GM12864 (cell line): ENCODE measurements around the gene MYEF2.

Experiments
- DNase-seq: peaks from one replicate; pipeline ENCODE4 v3.0.0-alpha.2; 2011; ENCODE audit warnings: low read depth
- H3K4me3 ChIP-seq: 2 replicates; pipeline ENCODE4 v1.5.1; 2011; ENCODE audit warnings: mild to moderate bottlenecking, low read depth, low read length, control low read depth
- TF ChIP-seq, protein P1 (sequence below): IDR thresholded peaks from 2 replicates; pipeline ENCODE4 v1.5.1; 2011; ENCODE audit warnings: low read depth, mild to moderate bottlenecking, moderate library complexity, low read length, control low read depth, inconsistent platforms; ENCODE audit errors: missing control alignments

The MYEF2 gene

DNA sequence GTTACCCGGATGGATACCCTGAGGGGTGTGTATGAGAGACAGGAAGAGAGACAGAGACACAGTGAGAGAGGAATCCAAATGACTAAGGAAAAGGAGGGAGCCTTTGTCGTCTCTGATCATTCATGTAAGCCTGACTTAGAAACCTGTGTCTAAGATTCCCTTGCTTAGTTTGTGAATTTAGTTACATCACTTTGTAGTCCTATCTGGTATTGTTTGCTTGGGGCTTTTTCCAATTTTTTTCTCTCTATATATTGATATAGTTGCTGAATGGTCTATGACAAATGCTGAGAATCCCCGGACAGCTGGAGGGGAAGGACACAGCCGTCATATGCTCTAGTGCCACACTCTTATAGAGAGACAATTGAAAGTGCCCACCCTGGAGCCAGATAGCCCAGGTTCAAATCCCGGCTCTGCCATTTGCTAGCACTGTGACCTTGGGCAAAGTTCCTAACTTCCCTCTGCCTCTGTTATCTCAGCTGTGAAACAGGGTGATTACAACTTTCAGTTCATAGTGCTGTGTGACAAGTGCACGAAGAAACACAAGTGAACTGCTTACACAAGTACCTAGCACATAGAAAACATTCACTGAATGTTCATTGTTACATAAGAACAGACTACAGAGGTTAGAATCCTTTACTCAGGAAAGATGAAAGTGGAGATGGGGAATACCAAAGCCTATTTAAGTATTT lies 51.3 kb downstream of the MYEF2 start:
- TF ChIP-seq, protein P1, sequence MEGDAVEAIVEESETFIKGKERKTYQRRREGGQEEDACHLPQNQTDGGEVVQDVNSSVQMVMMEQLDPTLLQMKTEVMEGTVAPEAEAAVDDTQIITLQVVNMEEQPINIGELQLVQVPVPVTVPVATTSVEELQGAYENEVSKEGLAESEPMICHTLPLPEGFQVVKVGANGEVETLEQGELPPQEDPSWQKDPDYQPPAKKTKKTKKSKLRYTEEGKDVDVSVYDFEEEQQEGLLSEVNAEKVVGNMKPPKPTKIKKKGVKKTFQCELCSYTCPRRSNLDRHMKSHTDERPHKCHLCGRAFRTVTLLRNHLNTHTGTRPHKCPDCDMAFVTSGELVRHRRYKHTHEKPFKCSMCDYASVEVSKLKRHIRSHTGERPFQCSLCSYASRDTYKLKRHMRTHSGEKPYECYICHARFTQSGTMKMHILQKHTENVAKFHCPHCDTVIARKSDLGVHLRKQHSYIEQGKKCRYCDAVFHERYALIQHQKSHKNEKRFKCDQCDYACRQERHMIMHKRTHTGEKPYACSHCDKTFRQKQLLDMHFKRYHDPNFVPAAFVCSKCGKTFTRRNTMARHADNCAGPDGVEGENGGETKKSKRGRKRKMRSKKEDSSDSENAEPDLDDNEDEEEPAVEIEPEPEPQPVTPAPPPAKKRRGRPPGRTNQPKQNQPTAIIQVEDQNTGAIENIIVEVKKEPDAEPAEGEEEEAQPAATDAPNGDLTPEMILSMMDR: no peak
- no peak for DNase-seq
- no peak overlapping the region for H3K4me3 ChIP-seq

DNA sequence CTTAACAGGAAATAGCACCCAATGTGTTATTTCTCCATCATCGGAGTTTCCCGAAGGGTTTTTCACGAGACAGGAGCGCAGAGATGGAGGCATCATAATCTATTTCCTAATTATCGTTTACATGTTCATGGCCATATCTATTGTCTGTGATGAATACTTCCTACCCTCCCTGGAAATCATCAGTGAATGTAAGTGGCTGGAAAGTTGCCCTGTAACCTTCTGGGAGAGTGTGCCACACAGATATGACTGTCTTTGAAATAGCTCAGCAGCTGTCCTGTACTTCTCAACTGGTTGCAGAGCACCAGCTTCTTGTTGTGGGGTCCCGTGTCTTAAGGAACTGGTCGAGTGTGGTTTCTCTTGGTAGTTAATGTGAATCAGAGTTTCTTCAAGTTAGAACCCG lies 56.2 kb downstream of the MYEF2 start:
- TF ChIP-seq, protein P1: no peak
- no peak overlapping the region for H3K4me3 ChIP-seq
- DNase-seq: no peak

DNA sequence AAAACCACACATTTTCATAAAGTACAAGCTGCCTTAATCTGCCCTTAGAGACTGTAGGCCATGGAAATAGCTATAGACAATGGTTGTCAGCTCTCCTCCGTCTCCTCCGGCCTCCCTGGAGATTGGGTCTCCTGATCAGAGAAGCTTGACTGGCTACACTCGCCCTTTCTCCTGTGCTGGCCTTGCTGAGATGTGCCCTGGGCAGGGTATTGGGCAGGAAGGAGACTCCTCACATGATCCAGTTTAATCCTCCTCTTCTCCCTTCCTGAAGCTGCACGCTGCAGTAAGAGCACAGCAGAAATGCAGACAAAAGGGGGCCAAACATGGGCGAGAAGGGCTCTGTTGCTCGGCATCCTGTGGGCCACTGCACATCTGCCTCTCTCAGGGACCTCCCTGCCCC lies 57.4 kb downstream of the MYEF2 start, which contains the start of gene SLC24A5:
TSS of gene SLC24A5 (plus strand) at position 246 of the 400 bp plus-strand sequence. CDS start at position 301, 55 bp downstream.
- TF ChIP-seq, protein P1: no peak
- no peak within 1 kb of the TSS for H3K4me3 ChIP-seq
- no peak for DNase-seq

DNA sequence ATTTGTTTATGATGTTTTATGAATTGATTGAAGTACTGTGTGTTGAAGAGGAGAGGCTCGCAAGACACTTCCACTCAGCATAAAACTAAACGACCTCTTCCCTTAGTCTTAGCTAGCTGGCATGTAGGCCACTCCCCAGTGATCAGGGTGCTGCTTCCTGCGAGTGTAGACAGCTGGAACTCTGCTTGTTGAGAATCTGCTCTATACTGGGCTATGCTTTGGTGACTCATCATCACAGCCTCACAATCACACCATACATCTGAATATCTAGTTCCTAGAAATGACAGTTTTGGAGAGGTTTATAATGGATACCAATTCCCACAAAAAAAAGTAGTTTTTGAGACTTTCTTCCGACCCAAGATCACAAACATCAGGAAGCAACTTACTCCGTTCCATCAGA lies 58.8 kb downstream of the MYEF2 start:
- no peak overlapping the region for H3K4me3 ChIP-seq
- DNase-seq: no peak
- TF ChIP-seq, protein P1: no peak

DNA sequence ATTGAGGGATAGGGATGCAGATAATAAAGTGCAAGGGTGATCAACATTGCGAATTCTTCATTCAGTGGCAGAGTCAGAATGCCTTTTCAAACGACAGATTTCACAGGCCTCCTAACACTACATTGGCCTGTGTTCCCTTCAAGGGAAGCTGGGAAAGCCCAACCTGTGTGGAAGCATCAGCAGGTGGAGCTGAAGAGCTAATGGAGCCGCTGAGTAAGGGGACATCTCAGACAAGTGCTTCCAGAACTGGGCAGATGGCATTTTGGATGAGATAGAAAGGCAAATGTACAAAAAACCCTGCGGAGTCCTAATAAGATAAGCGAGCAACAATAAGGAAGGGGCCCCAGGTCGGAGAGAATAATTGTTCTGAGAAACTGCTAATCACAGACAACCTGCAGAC lies 65.9 kb downstream of the MYEF2 start:
- no peak for DNase-seq
- H3K4me3 ChIP-seq: no peak overlapping the region
- TF ChIP-seq, protein P1: peak; percentile 46

DNA sequence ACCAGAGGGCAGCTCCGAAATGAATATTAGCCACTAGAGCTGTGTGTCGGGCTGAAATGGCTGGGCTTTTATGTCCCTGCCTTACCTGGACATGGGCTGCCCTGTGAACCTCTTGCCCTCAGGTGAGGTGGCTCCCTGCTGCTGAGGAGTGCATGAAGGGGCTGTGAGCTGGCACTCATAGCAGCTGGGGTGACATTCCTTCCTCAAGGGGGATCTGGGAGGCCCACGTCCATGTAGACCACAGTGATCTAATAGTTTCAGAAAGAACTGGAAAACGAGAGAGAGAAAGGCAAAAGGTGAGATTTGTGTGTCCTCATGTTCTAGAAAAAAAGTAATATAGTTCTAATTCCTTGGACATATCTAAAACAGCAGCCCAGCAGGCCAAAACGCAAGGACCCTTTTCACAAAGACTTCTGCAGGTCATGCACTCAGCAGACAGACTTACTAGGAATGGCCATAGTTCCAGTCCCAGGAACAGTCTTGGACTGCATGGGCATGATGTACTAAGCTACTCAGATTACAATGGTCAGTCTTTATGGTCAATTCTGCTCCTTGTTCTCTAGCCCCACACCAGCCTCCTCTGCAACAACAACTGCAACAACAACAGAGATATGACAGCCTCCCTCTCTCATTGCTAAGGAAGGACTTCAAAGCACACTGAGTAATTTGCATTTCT lies 68.1 kb downstream of the MYEF2 start:
- DNase-seq: no peak
- TF ChIP-seq, protein P1: no peak
- H3K4me3 ChIP-seq: no peak overlapping the region
